Measurements from ENCODE around the gene ZNF169. TPM values are rescaled to one million over a fixed set of nuclear protein-coding genes. Genes with fewer than 3 reads are reported as not detected.
"Not testable (repeated sequence)": the region's sequence is repeated elsewhere in the genome, so short reads cannot be mapped to it uniquely, and the experiment has no call there.

Gene ZNF169
- total RNA-seq, 1 donor from 2014 or later = 10.3 TPM

- DNase-seq = peak; percentile 23
Observed at GRCh38 chr9:94287877-94288513, 28.9 kb downstream of the ZNF169 start.

GRCh38 chr9:94289691-94290090 lies 30.6 kb downstream of the ZNF169 start:
- DNase-seq = no peak

GRCh38 chr9:94298949-94299599 lies 40.0 kb downstream of the ZNF169 start:
- DNase-seq = no peak

- DNase-seq = no peak
Observed at GRCh38 chr9:94300470-94301301, 41.6 kb downstream of the ZNF169 start.

GRCh38 chr9:94301583-94301982 lies 42.5 kb downstream of the ZNF169 start:
- no peak for DNase-seq

GRCh38 chr9:94302426-94302825 lies 43.3 kb downstream of the ZNF169 start:
- no peak for DNase-seq

- no peak for DNase-seq
Observed at GRCh38 chr9:94303321-94303720, 44.2 kb downstream of the ZNF169 start.

DNA sequence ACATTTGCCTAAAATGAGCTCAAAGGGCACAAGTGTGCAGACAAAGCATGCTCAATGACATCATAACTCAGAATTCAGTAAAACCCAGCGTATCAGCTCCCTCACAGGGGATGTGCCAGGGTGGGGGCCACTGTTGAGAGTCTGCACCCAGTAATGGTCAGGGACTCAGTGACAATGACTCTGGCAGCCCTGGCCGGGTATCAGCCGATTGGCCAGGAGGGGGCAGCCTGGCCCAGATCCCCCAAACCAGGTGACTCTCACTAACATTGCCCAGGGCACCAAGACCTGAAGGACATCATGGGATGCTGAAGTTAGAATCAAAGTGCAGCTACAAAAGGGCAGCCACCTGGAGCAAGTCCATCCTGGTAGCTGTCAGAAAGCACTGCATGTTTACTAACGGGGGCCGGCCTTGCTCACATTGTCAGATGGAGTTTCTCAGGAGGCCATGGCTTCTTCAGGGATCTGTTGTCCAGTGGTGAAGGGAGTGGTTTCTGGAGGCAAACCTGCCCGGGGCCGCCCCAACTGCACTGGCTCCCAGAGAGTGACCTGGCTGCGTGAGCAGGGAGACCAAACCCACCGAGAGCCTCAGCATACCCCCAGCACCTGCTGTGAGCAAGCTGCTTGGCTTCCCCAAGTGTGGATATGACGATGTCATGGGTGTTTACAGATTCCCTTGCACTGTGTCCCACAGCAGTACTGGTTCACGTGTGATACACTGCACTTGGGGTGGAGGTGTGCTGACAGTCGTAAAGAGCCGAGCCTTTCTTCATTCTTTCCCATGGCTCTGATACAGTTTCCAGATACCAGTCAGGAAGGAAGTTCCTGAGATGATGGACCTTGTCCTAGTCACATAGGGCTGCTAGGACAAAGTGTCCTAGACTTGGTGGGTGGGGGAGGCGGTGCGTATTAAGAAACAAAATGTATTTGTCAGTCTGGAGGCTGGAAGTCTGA lies 56.2 kb downstream of the ZNF169 start:
- DNase-seq = not testable (repeated sequence)

DNA sequence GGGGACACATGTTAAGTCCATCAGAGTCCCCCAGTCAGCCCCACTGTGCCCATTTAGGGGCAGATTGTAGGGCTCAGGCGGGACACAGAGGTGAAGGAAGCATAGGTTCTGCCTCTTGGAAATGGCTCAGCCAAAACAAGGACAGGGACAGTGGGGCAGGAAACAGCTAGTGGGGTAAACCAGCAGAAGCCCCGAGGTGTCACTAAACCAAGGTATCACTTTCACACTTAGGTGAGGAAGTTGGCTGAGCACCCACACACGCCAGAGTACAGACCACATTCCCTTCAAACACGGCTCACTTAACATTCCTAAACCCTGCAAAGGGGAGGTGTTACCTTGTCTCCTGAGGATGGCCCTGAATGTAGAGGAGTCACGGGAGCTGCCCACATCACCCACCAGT lies 57.1 kb downstream of the ZNF169 start:
- DNase-seq = not testable (repeated sequence)

GRCh38 chr9:94317949-94318657 lies 59.0 kb downstream of the ZNF169 start:
- not testable (repeated sequence) for DNase-seq

DNA sequence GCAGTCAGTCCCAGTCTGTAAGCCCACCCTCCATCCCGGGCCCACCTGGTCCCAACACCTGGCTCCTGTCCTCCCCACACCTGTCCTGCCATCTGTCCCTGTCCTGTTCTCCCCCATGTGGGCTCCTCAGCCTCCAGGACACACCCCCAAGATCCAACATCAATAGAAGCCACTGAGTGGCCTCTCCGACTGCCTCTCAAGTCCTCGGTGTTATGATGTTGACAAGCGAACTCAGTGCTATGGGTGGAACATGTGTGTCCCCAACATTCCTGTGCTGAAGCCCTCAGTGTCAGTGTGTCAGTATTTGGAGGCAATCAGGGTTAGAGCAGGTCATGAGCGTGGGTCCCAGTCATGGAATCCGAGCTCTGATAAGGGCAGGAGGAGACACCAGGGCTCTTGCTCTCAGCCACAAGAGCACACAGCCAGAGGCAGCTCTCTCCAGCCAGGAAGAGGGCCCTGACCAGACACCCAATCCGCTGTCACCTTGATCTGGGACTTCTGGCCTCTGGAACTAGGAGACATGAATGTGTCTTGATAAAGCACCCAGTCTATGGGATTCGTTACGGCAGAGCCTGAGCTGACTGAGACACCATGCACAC lies 63.3 kb downstream of the ZNF169 start:
- DNase-seq = not testable (repeated sequence)

- DNase-seq = not testable (repeated sequence)
Observed at GRCh38 chr9:94323153-94323798, 64.2 kb downstream of the ZNF169 start.

GRCh38 chr9:94325583-94325982 lies 66.5 kb downstream of the ZNF169 start:
- not testable (repeated sequence) for DNase-seq

- DNase-seq = not testable (repeated sequence)
Observed at GRCh38 chr9:94328544-94328943, 69.4 kb downstream of the ZNF169 start, which contains the start of gene NUTM2F. Gene NUTM2F (minus strand): TSS chr9:94328644. CDS start chr9:94328623, 21 bp downstream.

- DNase-seq = not testable (repeated sequence)
Observed at GRCh38 chr9:94336445-94336844, 77.3 kb downstream of the ZNF169 start.

DNA sequence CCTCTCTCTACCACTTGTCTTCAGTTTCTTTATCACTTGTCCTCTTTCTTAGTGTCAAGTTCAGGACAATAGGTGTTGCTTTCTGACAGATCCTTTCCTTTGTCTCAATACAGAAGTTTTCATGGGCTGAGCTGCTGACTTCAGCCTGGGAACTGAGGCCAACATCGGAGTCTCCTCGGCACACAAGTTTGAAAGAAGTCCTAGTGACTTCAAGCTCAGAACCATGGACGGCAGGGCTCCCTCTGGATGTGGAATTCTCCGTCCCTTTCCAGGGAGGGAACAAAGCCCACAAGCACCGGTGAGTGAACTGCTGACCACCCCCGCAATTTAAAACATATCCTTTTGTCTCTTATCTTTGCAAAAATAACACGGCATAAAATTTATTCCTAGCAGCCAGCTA lies 79.6 kb downstream of the ZNF169 start:
- not testable (repeated sequence) for DNase-seq

- not testable (repeated sequence) for DNase-seq
Observed at GRCh38 chr9:94339657-94340056, 80.6 kb downstream of the ZNF169 start.

GRCh38 chr9:94340750-94341149 lies 81.7 kb downstream of the ZNF169 start:
- DNase-seq = not testable (repeated sequence)

GRCh38 chr9:94341703-94342102 lies 82.6 kb downstream of the ZNF169 start:
- not testable (repeated sequence) for DNase-seq

DNA sequence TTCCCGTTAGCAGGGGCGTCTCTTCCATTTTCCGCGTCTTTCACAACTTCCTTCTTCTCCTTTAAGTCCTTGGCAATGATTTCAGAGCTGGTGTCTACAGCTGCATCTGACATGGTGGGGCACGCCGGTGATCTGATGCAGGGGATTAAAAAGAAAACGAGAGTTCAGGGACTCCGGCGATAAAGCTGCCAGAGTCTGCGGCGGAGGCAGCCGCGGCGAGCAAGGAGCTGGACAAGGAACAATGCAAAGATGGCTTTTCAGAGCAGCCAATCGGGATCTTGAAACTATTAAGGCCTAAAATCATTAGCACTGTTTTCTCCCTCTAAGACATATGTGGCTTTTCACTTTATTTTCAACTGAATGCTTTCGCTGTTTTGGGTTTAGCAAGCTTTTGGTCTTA lies 88.4 kb downstream of the ZNF169 start:
- DNase-seq = not testable (repeated sequence)

Data from tongue (tissue), 2 donors.